C4-2B (cell line): Measurements from ENCODE around the gene CTTNBP2.
A peak's percentile ranks its signal among the peaks of the same experiment; 100 is the strongest.

Experiments
- H3K27ac ChIP-seq: fragments of 450-650 bp; 2 replicates; pipeline ENCODE4 v1.5.1; 2017
- ZFX ChIP-seq: fragments of 450-650 bp; IDR thresholded peaks from 2 replicates; pipeline ENCODE4 v1.6.1; 2017
- TF ChIP-seq, protein P1 (sequence below): fragments of 450-650 bp; conservative IDR thresholded peaks from 2 replicates; pipeline ENCODE4 v1.5.1; 2017; ENCODE audit warnings: mild to moderate bottlenecking

CTTNBP2 gene

GRCh38 chr7:117901089-117901797 is 28.0 kb upstream of the CTTNBP2 start:
- no peak overlapping the region for H3K27ac ChIP-seq
- no peak for TF ChIP-seq ZFX
- TF ChIP-seq, protein P1, sequence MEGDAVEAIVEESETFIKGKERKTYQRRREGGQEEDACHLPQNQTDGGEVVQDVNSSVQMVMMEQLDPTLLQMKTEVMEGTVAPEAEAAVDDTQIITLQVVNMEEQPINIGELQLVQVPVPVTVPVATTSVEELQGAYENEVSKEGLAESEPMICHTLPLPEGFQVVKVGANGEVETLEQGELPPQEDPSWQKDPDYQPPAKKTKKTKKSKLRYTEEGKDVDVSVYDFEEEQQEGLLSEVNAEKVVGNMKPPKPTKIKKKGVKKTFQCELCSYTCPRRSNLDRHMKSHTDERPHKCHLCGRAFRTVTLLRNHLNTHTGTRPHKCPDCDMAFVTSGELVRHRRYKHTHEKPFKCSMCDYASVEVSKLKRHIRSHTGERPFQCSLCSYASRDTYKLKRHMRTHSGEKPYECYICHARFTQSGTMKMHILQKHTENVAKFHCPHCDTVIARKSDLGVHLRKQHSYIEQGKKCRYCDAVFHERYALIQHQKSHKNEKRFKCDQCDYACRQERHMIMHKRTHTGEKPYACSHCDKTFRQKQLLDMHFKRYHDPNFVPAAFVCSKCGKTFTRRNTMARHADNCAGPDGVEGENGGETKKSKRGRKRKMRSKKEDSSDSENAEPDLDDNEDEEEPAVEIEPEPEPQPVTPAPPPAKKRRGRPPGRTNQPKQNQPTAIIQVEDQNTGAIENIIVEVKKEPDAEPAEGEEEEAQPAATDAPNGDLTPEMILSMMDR = peak; percentile 12; the same call in 1 of the 2 replicates

- no peak overlapping the region for H3K27ac ChIP-seq
- TF ChIP-seq, protein P1 = no peak
- no peak for TF ChIP-seq ZFX
These were observed 23.1 kb upstream of the CTTNBP2 start for GRCh38 chr7:117896339-117896738.

GRCh38 chr7:117895276-117895675 is 22.0 kb upstream of the CTTNBP2 start:
- no peak for TF ChIP-seq ZFX
- TF ChIP-seq, protein P1 = no peak
- no peak overlapping the region for H3K27ac ChIP-seq

DNA sequence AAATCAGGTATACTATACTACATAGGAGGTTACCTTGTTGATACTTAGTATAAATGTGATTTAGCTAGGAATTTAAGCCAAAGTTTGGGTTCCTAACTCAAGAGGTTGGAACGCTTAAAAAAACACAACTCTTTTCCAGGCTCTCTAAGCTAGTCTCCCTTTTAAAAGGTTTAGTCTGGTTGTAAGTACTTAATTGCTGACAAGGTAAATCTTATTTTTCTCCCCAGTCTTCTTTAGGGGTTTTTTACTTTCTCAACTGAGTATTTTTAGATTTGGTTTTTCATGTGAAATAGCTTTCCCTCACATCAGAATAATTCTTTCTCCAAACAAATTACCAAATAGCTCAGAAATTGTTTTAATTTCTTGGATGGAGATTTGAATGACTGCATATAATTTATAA is 20.8 kb upstream of the CTTNBP2 start:
- no peak overlapping the region for H3K27ac ChIP-seq
- no peak for TF ChIP-seq ZFX
- TF ChIP-seq, protein P1 = no peak

DNA sequence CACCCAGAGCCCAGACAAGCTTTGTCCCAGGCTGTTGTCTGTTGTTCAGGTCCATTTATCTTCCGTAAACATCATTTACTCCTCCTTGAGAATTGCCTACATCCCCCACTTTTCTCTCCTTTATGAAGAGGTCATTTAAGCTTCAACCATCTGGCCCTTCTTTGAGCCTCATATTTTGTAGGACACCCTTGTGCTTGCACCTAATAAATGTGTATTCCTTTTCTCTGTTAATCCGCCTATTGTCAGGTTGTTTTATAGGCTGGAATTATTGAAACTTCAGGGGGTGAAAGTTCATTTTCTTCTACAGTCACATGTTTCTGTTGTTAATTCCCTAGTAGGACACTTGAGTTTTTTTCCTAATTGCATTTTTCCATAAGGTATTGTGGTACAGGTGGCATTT is 19.6 kb upstream of the CTTNBP2 start:
- H3K27ac ChIP-seq = no peak overlapping the region
- TF ChIP-seq ZFX = no peak
- TF ChIP-seq, protein P1 = no peak

- no peak overlapping the region for H3K27ac ChIP-seq
- TF ChIP-seq, protein P1 = no peak
- no peak for TF ChIP-seq ZFX
These were observed 16.4 kb upstream of the CTTNBP2 start for GRCh38 chr7:117889611-117890010.

- no peak overlapping the region for H3K27ac ChIP-seq
- TF ChIP-seq ZFX = no peak
- TF ChIP-seq, protein P1 = no peak
These were observed 15.4 kb upstream of the CTTNBP2 start for GRCh38 chr7:117888627-117889026.
